ENCODE data around the gene CC2D1B. TPM values are rescaled to one million over a fixed set of nuclear protein-coding genes. Genes with fewer than 3 reads are reported as not detected.

CC2D1B gene
- total RNA-seq, 1 experiment from 2014 or later: 22.6 TPM

DNA sequence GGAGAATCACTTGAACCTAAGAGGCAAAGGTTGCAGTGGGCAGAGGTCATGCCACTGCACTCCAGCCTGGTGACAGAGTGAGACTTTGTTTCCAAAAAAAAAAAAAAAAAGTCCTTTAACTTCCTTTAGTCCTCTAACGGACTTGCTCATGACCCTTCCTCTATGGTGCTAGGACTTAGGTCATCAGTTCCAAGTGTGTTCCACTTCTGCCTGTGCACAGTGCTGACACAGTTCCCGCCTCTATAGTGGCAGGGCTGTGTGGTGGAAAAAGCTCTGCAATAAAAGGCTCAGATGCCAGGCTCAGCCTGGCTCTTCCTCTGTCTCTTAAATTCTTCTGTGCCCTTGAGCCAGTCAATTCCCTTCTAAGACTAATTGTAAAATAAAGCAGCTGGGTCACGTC, 22.0 kb downstream of the CC2D1B start:
- TF ChIP-seq NFYB (CRISPR knock-in tag; conservative IDR thresholded peaks at IDR 0.05; ENCODE audit: low read depth) (no peak), ZNF121 (CRISPR knock-in tag; IDR thresholded peaks at IDR 0.05) (no peak), SOX15 (CRISPR knock-in tag; IDR thresholded peaks at IDR 0.05) (no peak)
- TF ChIP-seq, protein P1, sequence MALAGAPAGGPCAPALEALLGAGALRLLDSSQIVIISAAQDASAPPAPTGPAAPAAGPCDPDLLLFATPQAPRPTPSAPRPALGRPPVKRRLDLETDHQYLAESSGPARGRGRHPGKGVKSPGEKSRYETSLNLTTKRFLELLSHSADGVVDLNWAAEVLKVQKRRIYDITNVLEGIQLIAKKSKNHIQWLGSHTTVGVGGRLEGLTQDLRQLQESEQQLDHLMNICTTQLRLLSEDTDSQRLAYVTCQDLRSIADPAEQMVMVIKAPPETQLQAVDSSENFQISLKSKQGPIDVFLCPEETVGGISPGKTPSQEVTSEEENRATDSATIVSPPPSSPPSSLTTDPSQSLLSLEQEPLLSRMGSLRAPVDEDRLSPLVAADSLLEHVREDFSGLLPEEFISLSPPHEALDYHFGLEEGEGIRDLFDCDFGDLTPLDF (CRISPR knock-in tag; IDR thresholded peaks at IDR 0.05): no peak
- TF ChIP-seq, protein P2, sequence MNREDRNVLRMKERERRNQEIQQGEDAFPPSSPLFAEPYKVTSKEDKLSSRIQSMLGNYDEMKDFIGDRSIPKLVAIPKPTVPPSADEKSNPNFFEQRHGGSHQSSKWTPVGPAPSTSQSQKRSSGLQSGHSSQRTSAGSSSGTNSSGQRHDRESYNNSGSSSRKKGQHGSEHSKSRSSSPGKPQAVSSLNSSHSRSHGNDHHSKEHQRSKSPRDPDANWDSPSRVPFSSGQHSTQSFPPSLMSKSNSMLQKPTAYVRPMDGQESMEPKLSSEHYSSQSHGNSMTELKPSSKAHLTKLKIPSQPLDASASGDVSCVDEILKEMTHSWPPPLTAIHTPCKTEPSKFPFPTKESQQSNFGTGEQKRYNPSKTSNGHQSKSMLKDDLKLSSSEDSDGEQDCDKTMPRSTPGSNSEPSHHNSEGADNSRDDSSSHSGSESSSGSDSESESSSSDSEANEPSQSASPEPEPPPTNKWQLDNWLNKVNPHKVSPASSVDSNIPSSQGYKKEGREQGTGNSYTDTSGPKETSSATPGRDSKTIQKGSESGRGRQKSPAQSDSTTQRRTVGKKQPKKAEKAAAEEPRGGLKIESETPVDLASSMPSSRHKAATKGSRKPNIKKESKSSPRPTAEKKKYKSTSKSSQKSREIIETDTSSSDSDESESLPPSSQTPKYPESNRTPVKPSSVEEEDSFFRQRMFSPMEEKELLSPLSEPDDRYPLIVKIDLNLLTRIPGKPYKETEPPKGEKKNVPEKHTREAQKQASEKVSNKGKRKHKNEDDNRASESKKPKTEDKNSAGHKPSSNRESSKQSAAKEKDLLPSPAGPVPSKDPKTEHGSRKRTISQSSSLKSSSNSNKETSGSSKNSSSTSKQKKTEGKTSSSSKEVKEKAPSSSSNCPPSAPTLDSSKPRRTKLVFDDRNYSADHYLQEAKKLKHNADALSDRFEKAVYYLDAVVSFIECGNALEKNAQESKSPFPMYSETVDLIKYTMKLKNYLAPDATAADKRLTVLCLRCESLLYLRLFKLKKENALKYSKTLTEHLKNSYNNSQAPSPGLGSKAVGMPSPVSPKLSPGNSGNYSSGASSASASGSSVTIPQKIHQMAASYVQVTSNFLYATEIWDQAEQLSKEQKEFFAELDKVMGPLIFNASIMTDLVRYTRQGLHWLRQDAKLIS (CRISPR knock-in tag; IDR thresholded peaks at IDR 0.05; ENCODE audit: borderline replicate concordance): no peak
- TF ChIP-seq, protein P3, sequence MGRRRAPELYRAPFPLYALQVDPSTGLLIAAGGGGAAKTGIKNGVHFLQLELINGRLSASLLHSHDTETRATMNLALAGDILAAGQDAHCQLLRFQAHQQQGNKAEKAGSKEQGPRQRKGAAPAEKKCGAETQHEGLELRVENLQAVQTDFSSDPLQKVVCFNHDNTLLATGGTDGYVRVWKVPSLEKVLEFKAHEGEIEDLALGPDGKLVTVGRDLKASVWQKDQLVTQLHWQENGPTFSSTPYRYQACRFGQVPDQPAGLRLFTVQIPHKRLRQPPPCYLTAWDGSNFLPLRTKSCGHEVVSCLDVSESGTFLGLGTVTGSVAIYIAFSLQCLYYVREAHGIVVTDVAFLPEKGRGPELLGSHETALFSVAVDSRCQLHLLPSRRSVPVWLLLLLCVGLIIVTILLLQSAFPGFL (CRISPR knock-in tag; IDR thresholded peaks at IDR 0.05; ENCODE audit: borderline replicate concordance): no peak
- H3K4me1 Mint-ChIP-seq: no peaks in the 10 kb centered on the region
- H3K36me3 Mint-ChIP-seq: peaks cover 6% of the 10 kb centered on the region
- no peak overlapping the region for H3K27ac Mint-ChIP-seq
- H3K27me3 Mint-ChIP-seq (ENCODE audit: low read depth): no peaks in the 10 kb centered on the region
- no peak for DNase-seq (ENCODE audit: low spot score)
- CTCF ChIA-PET: interaction anchor here (0.9 kb wide), 1 partner anchor 38 kb away, joined by 3 read pairs; no protein-coding TSS in a partner anchor
- no peaks in the 10 kb centered on the region for H3K9me3 Mint-ChIP-seq
- POLR2A ChIA-PET: no interaction called here
- no peak overlapping the region for H3K4me3 Mint-ChIP-seq
- no peak for ATAC-seq

DNA sequence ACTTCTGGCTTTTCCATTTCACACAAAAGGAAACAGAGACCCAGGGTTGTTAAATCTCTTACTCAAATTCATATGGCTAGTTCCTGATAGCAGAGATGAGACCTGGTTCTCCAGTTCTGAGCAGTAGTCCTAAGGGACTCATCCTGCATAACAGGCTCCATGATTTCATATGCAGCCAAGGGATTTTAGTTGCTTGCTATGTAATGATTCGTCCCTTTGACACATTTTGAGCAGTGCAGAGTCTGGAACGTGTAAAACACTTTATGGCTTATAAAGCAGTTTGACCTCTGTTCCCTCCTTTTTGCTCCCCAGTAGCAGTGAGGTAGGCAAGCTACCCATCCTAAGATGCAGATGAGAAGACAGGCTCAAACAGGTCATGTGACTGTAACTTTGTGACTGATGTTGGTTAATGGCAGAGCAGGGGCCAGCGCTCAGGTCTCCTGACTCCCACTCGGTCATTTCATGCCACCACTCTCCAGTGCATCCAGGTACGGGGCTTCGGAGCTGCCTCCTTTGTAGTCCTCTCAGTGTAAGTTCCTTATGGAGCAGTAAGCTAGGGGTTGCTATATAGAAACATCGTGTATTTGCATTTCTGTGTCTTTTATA, 24.2 kb downstream of the CC2D1B start:
- ChIA-PET CTCF (interaction anchor here (1.0 kb wide), 1 partner anchor 199 kb away, joined by 3 read pairs; no protein-coding TSS in a partner anchor), POLR2A (interaction anchor here (0.7 kb wide), 1 partner anchor 17 kb away, joined by 5 read pairs; no protein-coding TSS in a partner anchor)
- no peak for ATAC-seq
- Mint-ChIP-seq H3K9me3 (no peaks in the 10 kb centered on the region), H3K27me3 (ENCODE audit: low read depth) (no peaks in the 10 kb centered on the region), H3K4me1 (no peaks in the 10 kb centered on the region), H3K36me3 (peaks cover 3% of the 10 kb centered on the region), H3K4me3 (no peak overlapping the region), H3K27ac (no peak overlapping the region)
- TF ChIP-seq ZNF396 (CRISPR knock-in tag; IDR thresholded peaks at IDR 0.05; ENCODE audit: borderline replicate concordance): no peak
- TF ChIP-seq, protein P4, sequence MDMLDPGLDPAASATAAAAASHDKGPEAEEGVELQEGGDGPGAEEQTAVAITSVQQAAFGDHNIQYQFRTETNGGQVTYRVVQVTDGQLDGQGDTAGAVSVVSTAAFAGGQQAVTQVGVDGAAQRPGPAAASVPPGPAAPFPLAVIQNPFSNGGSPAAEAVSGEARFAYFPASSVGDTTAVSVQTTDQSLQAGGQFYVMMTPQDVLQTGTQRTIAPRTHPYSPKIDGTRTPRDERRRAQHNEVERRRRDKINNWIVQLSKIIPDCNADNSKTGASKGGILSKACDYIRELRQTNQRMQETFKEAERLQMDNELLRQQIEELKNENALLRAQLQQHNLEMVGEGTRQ (CRISPR knock-in tag; IDR thresholded peaks at IDR 0.05): no peak
- TF ChIP-seq, protein P5, sequence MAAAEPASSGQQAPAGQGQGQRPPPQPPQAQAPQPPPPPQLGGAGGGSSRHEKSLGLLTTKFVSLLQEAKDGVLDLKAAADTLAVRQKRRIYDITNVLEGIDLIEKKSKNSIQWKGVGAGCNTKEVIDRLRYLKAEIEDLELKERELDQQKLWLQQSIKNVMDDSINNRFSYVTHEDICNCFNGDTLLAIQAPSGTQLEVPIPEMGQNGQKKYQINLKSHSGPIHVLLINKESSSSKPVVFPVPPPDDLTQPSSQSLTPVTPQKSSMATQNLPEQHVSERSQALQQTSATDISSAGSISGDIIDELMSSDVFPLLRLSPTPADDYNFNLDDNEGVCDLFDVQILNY (CRISPR knock-in tag; IDR thresholded peaks at IDR 0.05): no peak
- no peak for TF ChIP-seq RELA (CRISPR knock-in tag; IDR thresholded peaks at IDR 0.05; ENCODE audit: borderline replicate concordance)
- no peak for TF ChIP-seq ZNF416 (CRISPR knock-in tag; IDR thresholded peaks at IDR 0.05)
- TF ChIP-seq FOXP1 (CRISPR knock-in tag; IDR thresholded peaks at IDR 0.05; ENCODE audit: borderline replicate concordance): no peak
- no peak for TF ChIP-seq HMGA2 (CRISPR knock-in tag; IDR thresholded peaks at IDR 0.05)
- no peak for TF ChIP-seq ESRRA (CRISPR knock-in tag; IDR thresholded peaks at IDR 0.05; ENCODE audit: borderline replicate concordance)
- no peak for TF ChIP-seq CBFB (CRISPR knock-in tag; IDR thresholded peaks at IDR 0.05; ENCODE audit: low read depth)
- TF ChIP-seq, protein P6, sequence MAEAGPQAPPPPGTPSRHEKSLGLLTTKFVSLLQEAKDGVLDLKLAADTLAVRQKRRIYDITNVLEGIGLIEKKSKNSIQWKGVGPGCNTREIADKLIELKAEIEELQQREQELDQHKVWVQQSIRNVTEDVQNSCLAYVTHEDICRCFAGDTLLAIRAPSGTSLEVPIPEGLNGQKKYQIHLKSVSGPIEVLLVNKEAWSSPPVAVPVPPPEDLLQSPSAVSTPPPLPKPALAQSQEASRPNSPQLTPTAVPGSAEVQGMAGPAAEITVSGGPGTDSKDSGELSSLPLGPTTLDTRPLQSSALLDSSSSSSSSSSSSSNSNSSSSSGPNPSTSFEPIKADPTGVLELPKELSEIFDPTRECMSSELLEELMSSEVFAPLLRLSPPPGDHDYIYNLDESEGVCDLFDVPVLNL (CRISPR knock-in tag; IDR thresholded peaks at IDR 0.05; ENCODE audit: borderline replicate concordance, low read depth): no peak
- no peak for TF ChIP-seq NFATC4 (CRISPR knock-in tag; IDR thresholded peaks at IDR 0.05)
- TF ChIP-seq, protein P7, sequence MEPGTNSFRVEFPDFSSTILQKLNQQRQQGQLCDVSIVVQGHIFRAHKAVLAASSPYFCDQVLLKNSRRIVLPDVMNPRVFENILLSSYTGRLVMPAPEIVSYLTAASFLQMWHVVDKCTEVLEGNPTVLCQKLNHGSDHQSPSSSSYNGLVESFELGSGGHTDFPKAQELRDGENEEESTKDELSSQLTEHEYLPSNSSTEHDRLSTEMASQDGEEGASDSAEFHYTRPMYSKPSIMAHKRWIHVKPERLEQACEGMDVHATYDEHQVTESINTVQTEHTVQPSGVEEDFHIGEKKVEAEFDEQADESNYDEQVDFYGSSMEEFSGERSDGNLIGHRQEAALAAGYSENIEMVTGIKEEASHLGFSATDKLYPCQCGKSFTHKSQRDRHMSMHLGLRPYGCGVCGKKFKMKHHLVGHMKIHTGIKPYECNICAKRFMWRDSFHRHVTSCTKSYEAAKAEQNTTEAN (CRISPR knock-in tag; IDR thresholded peaks at IDR 0.05): no peak
- TF ChIP-seq ZNF121 (CRISPR knock-in tag; IDR thresholded peaks at IDR 0.05): no peak
- TF ChIP-seq MXD4 (CRISPR knock-in tag; IDR thresholded peaks at IDR 0.05; ENCODE audit: borderline replicate concordance): no peak
- TF ChIP-seq, protein P8, sequence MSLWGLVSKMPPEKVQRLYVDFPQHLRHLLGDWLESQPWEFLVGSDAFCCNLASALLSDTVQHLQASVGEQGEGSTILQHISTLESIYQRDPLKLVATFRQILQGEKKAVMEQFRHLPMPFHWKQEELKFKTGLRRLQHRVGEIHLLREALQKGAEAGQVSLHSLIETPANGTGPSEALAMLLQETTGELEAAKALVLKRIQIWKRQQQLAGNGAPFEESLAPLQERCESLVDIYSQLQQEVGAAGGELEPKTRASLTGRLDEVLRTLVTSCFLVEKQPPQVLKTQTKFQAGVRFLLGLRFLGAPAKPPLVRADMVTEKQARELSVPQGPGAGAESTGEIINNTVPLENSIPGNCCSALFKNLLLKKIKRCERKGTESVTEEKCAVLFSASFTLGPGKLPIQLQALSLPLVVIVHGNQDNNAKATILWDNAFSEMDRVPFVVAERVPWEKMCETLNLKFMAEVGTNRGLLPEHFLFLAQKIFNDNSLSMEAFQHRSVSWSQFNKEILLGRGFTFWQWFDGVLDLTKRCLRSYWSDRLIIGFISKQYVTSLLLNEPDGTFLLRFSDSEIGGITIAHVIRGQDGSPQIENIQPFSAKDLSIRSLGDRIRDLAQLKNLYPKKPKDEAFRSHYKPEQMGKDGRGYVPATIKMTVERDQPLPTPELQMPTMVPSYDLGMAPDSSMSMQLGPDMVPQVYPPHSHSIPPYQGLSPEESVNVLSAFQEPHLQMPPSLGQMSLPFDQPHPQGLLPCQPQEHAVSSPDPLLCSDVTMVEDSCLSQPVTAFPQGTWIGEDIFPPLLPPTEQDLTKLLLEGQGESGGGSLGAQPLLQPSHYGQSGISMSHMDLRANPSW (CRISPR knock-in tag; conservative IDR thresholded peaks at IDR 0.05; ENCODE audit: low read depth): no peak
- DNase-seq (ENCODE audit: low spot score): no peak

Measured in WTC11 (cell line).